Ovary (tissue), 3 donors: ENCODE results near the gene KIAA1755.

ENCODE experiments used
- POLR2A ChIP-seq: fragments of 450-650 bp; IDR thresholded peaks from one replicate; pipeline ENCODE4 v1.6.1; 2017; ENCODE audit warnings: antibody characterized with exemption, mild to moderate bottlenecking, moderate library complexity
- TF ChIP-seq, protein P1 (sequence below), 3 donors: fragments of 450-650 bp in 2 of 3; fragments of 200-600 bp in 1 of 3; IDR thresholded peaks; one replicate each; pipeline versions ENCODE4 v1.5.1 to v1.8.0; 2016 to 2022; ENCODE audit warnings: antibody characterized with exemption in 3 of 3, mild to moderate bottlenecking in 1 of 3
- donor health status: DM: no; HTN: no; CAD: no.

DNA sequence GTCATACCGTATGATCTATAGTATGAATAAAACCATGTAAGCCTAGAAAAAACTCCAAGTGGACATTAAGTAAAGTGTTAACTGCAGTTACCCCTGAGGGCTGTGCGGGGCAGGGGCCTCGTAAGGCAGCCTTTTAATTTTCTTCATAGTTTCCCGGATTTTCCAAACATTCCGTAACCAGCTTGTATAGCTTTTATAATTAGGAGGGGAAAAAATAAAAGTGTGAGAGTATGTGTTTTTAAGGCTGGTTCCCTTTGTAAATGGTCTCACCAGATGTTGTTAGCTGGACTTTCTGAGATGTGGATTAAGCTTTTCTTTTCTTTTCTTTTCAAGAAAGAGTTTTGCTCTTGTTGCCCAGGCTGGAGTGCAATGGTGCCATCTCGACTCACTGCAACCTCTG is 7.0 kb downstream of the KIAA1755 start:
- no peak for TF ChIP-seq POLR2A
- TF ChIP-seq, protein P1, sequence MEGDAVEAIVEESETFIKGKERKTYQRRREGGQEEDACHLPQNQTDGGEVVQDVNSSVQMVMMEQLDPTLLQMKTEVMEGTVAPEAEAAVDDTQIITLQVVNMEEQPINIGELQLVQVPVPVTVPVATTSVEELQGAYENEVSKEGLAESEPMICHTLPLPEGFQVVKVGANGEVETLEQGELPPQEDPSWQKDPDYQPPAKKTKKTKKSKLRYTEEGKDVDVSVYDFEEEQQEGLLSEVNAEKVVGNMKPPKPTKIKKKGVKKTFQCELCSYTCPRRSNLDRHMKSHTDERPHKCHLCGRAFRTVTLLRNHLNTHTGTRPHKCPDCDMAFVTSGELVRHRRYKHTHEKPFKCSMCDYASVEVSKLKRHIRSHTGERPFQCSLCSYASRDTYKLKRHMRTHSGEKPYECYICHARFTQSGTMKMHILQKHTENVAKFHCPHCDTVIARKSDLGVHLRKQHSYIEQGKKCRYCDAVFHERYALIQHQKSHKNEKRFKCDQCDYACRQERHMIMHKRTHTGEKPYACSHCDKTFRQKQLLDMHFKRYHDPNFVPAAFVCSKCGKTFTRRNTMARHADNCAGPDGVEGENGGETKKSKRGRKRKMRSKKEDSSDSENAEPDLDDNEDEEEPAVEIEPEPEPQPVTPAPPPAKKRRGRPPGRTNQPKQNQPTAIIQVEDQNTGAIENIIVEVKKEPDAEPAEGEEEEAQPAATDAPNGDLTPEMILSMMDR (IDR thresholded peaks at IDR 0.05) = no peak
